H1 (cell line): ENCODE data around the gene CD200. TPM values are rescaled to one million over a fixed set of nuclear protein-coding genes. Genes with fewer than 3 reads are reported as not detected.
A peak's percentile ranks its signal among the peaks of the same experiment; 100 is the strongest.

Source experiments
- CTCF ChIA-PET: fragments of 300-600 bp; sonication (Branson Sonifier 250); formaldehyde crosslinking; loops from one replicate; lab custom pipeline; 2021; ENCODE audit not compliant: partially characterized antibody; lab: Charles Lee
- POLR2A ChIA-PET: fragments of 300-600 bp; sonication (Branson Sonifier 250); formaldehyde crosslinking; loops from one replicate; lab custom pipeline; 2021; ENCODE audit warnings: inconsistent platforms; ENCODE audit not compliant: partially characterized antibody; lab: Charles Lee
- DNase-seq, 2 experiments: peaks; one replicate each; pipeline versions ENCODE4 v3.0.0 to v3.0.0-alpha.2; 2010 to 2022; ENCODE audit warnings: low spot score in 2 of 2, low read depth in 1 of 2, mixed read lengths in 1 of 2
- FAIRE-seq: peaks from 2 replicates; lab custom pipeline; 2011; peaks lifted over from hg19 to GRCh38; lab: Jason Lieb, UNC
- H2AFZ ChIP-seq: 2 replicates; pipeline ENCODE4 v1.8.1; 2012; ENCODE audit warnings: low read length, inconsistent platforms
- H2AK5ac ChIP-seq: 2 replicates; pipeline ENCODE4 v1.6.1; 2013; ENCODE audit warnings: low read depth, low read length
- H2BK120ac ChIP-seq: replicated peaks from 2 replicates; pipeline ENCODE3; 2013; ENCODE audit warnings: low read depth, low read length, inconsistent platforms
- H2BK12ac ChIP-seq: 2 replicates; pipeline ENCODE4 v1.6.1; 2013; ENCODE audit warnings: low read depth, low read length
- H2BK15ac ChIP-seq: 2 replicates; pipeline ENCODE4 v1.6.1; 2013; ENCODE audit warnings: low read length
- H2BK20ac ChIP-seq: 2 replicates; pipeline ENCODE4 v1.6.1; 2013; ENCODE audit warnings: low read length
- H2BK5ac ChIP-seq: 2 replicates; pipeline ENCODE4 v1.6.1; 2013; ENCODE audit warnings: low read depth, low read length
- H3K14ac ChIP-seq: 2 replicates; pipeline ENCODE4 v1.6.1; 2013; ENCODE audit warnings: inconsistent platforms; ENCODE audit not compliant: insufficient read length
- H3K18ac ChIP-seq: 2 replicates; pipeline ENCODE4 v1.6.1; 2013; ENCODE audit warnings: low read length; ENCODE audit errors: extremely low read depth
- H3K23ac ChIP-seq: 2 replicates; pipeline ENCODE4 v1.6.1; 2013; ENCODE audit warnings: inconsistent platforms; ENCODE audit not compliant: insufficient read length
- H3K23me2 ChIP-seq: 2 replicates; pipeline ENCODE4 v1.6.1; 2013; ENCODE audit warnings: low read depth, low read length
- H3K27ac ChIP-seq: 2 replicates; pipeline ENCODE4 v1.6.1; 2011; ENCODE audit warnings: low read depth, low read length, inconsistent platforms
- H3K27me3 ChIP-seq, 4 experiments: replicated peaks in 1 of 4; 1 replicate in 1 of 4; 2 replicates in 3 of 4; pipeline versions ENCODE4 v1.6.1 to v1.8.1; 2011 to 2013; ENCODE audit warnings: low read length in 3 of 4, mild to moderate bottlenecking in 3 of 4, inconsistent platforms in 2 of 4, mixed read lengths in 2 of 4, moderate library complexity in 1 of 4; ENCODE audit not compliant: control insufficient read depth in 3 of 4, insufficient read depth in 3 of 4; ENCODE audit errors: extremely low read depth in 1 of 4
- H3K36me3 ChIP-seq, 4 experiments: 2 replicates each; pipeline versions ENCODE4 v1.6.1 to v1.8.1; 2011 to 2013; ENCODE audit warnings: mild to moderate bottlenecking in 4 of 4, low read length in 3 of 4, moderate library complexity in 2 of 4, control low read depth in 1 of 4, inconsistent platforms in 1 of 4; ENCODE audit not compliant: insufficient read depth in 4 of 4, control insufficient read depth in 2 of 4
- H3K4ac ChIP-seq: replicated peaks from 2 replicates; pipeline ENCODE3; 2013; ENCODE audit warnings: low read length, low read depth, mixed read lengths, inconsistent platforms; ENCODE audit not compliant: insufficient read length
- H3K4me1 ChIP-seq, 4 experiments: replicated peaks in 1 of 4; 1 replicate in 1 of 4; 2 replicates in 3 of 4; pipeline versions ENCODE4 v1.6.1 to v1.8.1; 2011 to 2013; ENCODE audit warnings: low read length in 3 of 4, inconsistent platforms in 2 of 4, mixed read lengths in 1 of 4; ENCODE audit not compliant: insufficient read depth in 4 of 4, control insufficient read depth in 3 of 4
- H3K4me2 ChIP-seq, 2 experiments: 2 replicates each; pipeline versions ENCODE4 v1.6.1 to v1.8.1; 2011 to 2013; ENCODE audit warnings: low read depth in 2 of 2, low read length in 2 of 2, control low read depth in 1 of 2, inconsistent platforms in 1 of 2, mild to moderate bottlenecking in 1 of 2; ENCODE audit not compliant: insufficient read depth in 1 of 2
- H3K4me3 ChIP-seq, 4 experiments: fragments of 200-600, 300-600 bp in 1 of 4; sonication (generic), shearing (Covaris generic), sonication (Bioruptor Twin) in 1 of 4; 2 replicates each; pipeline versions ENCODE4 v1.5.1 to v1.8.1; 2011 to 2016; ENCODE audit warnings: low read length in 4 of 4, low read depth in 3 of 4, control low read depth in 2 of 4, inconsistent platforms in 2 of 4, mild to moderate bottlenecking in 2 of 4, mixed read lengths in 1 of 4, moderate library complexity in 1 of 4; ENCODE audit not compliant: insufficient read depth in 2 of 4; ENCODE audit errors: extremely low read depth in 1 of 4
- H3K56ac ChIP-seq: replicated peaks from 2 replicates; pipeline ENCODE3; 2013; ENCODE audit warnings: low read depth, mild to moderate bottlenecking, mixed read lengths, low read length, inconsistent platforms; ENCODE audit not compliant: insufficient read length
- H3K79me1 ChIP-seq: 2 replicates; pipeline ENCODE4 v1.6.1; 2013; ENCODE audit warnings: low read depth, low read length, control low read depth
- H3K79me2 ChIP-seq, 2 experiments: 2 replicates each; pipeline versions ENCODE4 v1.6.1 to v1.8.1; 2012 to 2013; ENCODE audit warnings: low read length in 2 of 2, mild to moderate bottlenecking in 2 of 2, inconsistent platforms in 1 of 2; ENCODE audit not compliant: insufficient read depth in 2 of 2, control insufficient read depth in 1 of 2
- H3K9ac ChIP-seq, 4 experiments: replicated peaks in 1 of 4; 1 replicate in 1 of 4; 2 replicates in 3 of 4; pipeline versions ENCODE4 v1.6.1 to v1.8.1; 2011 to 2013; ENCODE audit warnings: low read depth in 3 of 4, low read length in 3 of 4, control low read depth in 2 of 4, mild to moderate bottlenecking in 2 of 4, moderate library complexity in 2 of 4, inconsistent platforms in 1 of 4; ENCODE audit errors: extremely low read depth in 1 of 4
- H3K9me3 ChIP-seq, 2 experiments: 2 replicates each; pipeline versions ENCODE4 v1.6.1 to v1.8.1; 2012 to 2013; ENCODE audit warnings: mild to moderate bottlenecking in 2 of 2, moderate library complexity in 2 of 2, control low read depth in 1 of 2, inconsistent platforms in 1 of 2, low read depth in 1 of 2, low read length in 1 of 2, mixed read lengths in 1 of 2; ENCODE audit not compliant: insufficient read depth in 2 of 2
- H4K20me1 ChIP-seq, 2 experiments: replicated peaks in 1 of 2; 2 replicates each; pipeline versions ENCODE3 to v1.8.1; 2011 to 2013; ENCODE audit warnings: inconsistent platforms in 2 of 2, low read length in 2 of 2, mild to moderate bottlenecking in 1 of 2; ENCODE audit not compliant: insufficient read depth in 2 of 2, control insufficient read depth in 1 of 2
- H4K5ac ChIP-seq: 2 replicates; pipeline ENCODE4 v1.6.1; 2013; ENCODE audit warnings: low read length, low read depth, mixed read lengths, inconsistent platforms; ENCODE audit not compliant: insufficient read length
- H4K8ac ChIP-seq: 2 replicates; pipeline ENCODE4 v1.8.0; 2013; ENCODE audit warnings: mild to moderate bottlenecking, moderate library complexity, low read length, inconsistent platforms; ENCODE audit not compliant: insufficient read depth; ENCODE audit errors: extremely low read depth
- H4K91ac ChIP-seq: replicated peaks from 2 replicates; pipeline ENCODE3; 2013; ENCODE audit warnings: low read length, mixed read lengths, inconsistent platforms; ENCODE audit not compliant: insufficient read length
- CBX8 ChIP-seq: fragments of 300-800, 300-1000 bp; sonication (generic); IDR thresholded peaks from 2 replicates; pipeline ENCODE4 v1.7.1; 2016; ENCODE audit warnings: low read depth, low read length, borderline replicate concordance
- CHD1 ChIP-seq: IDR thresholded peaks from 2 replicates; pipeline ENCODE4 v1.6.1; 2012; ENCODE audit warnings: low read depth, low read length, improper control_type of control experiment
- CREB1 ChIP-seq: IDR thresholded peaks from 2 replicates; pipeline ENCODE4 v1.6.1; 2012; ENCODE audit warnings: inconsistent platforms
- E2F6 ChIP-seq: IDR thresholded peaks from 2 replicates; pipeline ENCODE4 v1.6.1; 2012; ENCODE audit warnings: inconsistent platforms
- EZH2 ChIP-seq: fragments of 200-600 bp; sonication (generic); IDR thresholded peaks from 2 replicates; pipeline ENCODE4 v1.7.1; 2012; ENCODE audit warnings: low read depth, mild to moderate bottlenecking, moderate library complexity, low read length, inconsistent platforms; ENCODE audit not compliant: severe bottlenecking
- FOSL1 ChIP-seq: IDR thresholded peaks from 2 replicates; pipeline ENCODE4 v1.6.1; 2011; ENCODE audit warnings: mild to moderate bottlenecking, low read depth, low read length, moderate library complexity; ENCODE audit not compliant: insufficient read depth
- GTF2F1 ChIP-seq: IDR thresholded peaks from 2 replicates; pipeline ENCODE4 v1.6.1; 2012; ENCODE audit warnings: low read depth, low read length, improper control_type of control experiment, borderline replicate concordance
- KDM5A ChIP-seq: fragments of 200-600 bp; IDR thresholded peaks from 2 replicates; pipeline ENCODE4 v1.7.1; 2012; ENCODE audit warnings: mild to moderate bottlenecking, low read length, inconsistent platforms, mixed read lengths
- RFX5 ChIP-seq: IDR thresholded peaks from 2 replicates; pipeline ENCODE4 v1.6.1; 2011; ENCODE audit warnings: low read depth, low read length, improper control_type of control experiment, borderline replicate concordance
- SUZ12 ChIP-seq: fragments of 200-600 bp; sonication (generic); IDR thresholded peaks from 2 replicates; pipeline ENCODE4 v1.6.1; 2012; ENCODE audit warnings: mild to moderate bottlenecking, inconsistent platforms, low read length, moderate library complexity, mixed read lengths
- WGBS, 2 experiments: shearing (Covaris generic) in 1 of 2; methylation state at CpG; one replicate each; pipeline versions ENCODE4 v1.1.6 to v1.1.7; 2013 to 2015; ENCODE audit warnings: low lambda C conversion rate in 2 of 2, mixed read lengths in 2 of 2, inconsistent platforms in 1 of 2, low coverage in 1 of 2, missing lambda C conversion rate in 1 of 2; ENCODE audit not compliant: insufficient replicate concordance in 2 of 2, insufficient coverage in 1 of 2, insufficient read length in 1 of 2; ENCODE audit errors: extremely low coverage in 1 of 2, missing lambda C conversion rate in 1 of 2; 5-methylcytosine and 5-hydroxymethylcytosine counted together
- polyA plus RNA-seq, 7 experiments: library from polyadenylated mRNA; depleted of rRNA in 3 of 7; stranded (reverse) in 5 of 7; unstranded in 2 of 7; fragments of >200 nt in 5 of 7; fragments of 200-250 nt in 2 of 7; gene quantifications; 1 replicate in 5 of 7; 2 replicates in 1 of 7; 4 replicates in 1 of 7; pipeline versions ENCODE4 v1.2.1 to v1.2.3, GENCODE V29; 2011 to 2013; ENCODE audit warnings: missing spikeins in 2 of 7, mixed read lengths in 2 of 7
- total RNA-seq: library from RNA; stranded (reverse); fragmentation: NEBNext Ultra II Directional; extraction: Animal tissue kit (Norgen Biotek cat#: 25700); gene quantifications from 2 replicates; pipeline ENCODE4 v1.2.1, GENCODE V29; 2021
- TF ChIP-seq, protein P1 (sequence below): IDR thresholded peaks from 2 replicates; pipeline ENCODE4 v1.6.1; 2011; ENCODE audit warnings: low read depth, mild to moderate bottlenecking, low read length; ENCODE audit not compliant: insufficient read depth

Gene CD200
- total and polyA plus RNA-seq, 2 of the 8 experiments (the other 6 are each of a cell fraction or from before 2014, with no cell fraction given) = 45.8 to 50.2 TPM

DNA sequence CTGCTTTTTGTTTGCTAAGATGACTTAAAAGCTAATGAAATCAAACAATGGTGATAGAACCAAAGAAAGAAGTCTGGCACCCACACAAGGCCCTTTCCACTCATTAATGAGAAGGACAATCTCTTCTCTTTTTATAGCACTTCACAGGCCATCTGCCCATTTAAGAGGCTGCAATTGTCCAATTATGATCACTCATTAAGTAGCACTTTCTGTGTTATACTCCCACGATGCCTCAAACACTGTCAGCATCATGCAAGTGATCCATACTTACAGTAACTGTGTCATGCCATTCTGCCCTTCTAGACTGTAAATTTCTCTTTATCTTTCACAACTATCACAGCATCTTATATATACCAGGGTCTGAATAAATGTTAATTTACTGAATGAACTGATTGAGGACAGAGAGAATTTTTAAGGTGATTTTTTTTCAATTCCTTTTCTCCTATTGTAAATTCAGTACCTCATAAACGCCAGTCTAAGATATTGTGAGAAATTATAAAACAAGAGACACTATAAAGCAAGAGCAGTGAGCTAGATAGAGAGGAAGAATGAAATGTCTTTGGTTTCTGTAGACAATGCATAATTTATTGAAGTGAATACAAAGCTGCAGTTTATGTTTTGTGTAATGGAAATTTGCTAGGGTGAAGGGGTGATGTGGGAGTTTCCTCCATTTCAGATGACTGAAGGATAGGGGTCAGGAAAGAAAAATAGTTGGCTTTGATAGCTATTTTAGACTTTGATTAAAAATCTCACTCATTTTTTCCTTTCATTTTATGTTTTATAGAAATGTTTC lies 17.3 kb downstream of the CD200 start:
- Histone ChIP-seq H3K14ac (no peak overlapping the region), H3K27ac (no peak overlapping the region), H3K4me3 (no peak overlapping the region), H4K91ac (no peak overlapping the region), H4K20me1 (no peaks in the 10 kb centered on the region), H2BK12ac (no peak overlapping the region), H3K18ac (no peak overlapping the region), H2BK5ac (no peak overlapping the region), H3K23ac (no peak overlapping the region), H3K9me3 (no peaks in the 10 kb centered on the region), H3K4ac (no peak overlapping the region), H4K5ac (no peak overlapping the region), H2BK120ac (no peak overlapping the region), H4K8ac (no peak overlapping the region), H3K79me1 (peaks cover 3% of the 10 kb centered on the region; the same call in 1 of the 2 replicates), H3K4me2 (no peak overlapping the region), H3K27me3 (no peaks in the 10 kb centered on the region), H2BK15ac (no peak overlapping the region), H3K79me2 (peaks cover 0 to 48% of the 10 kb centered on the region in 2 experiments; a peak in 3 of 4 replicates), H2AFZ (no peak overlapping the region), H2BK20ac (no peak overlapping the region), H3K4me1 (peaks cover 2 to 29% (median 22%) of the 10 kb centered on the region in 4 experiments), H3K23me2 (no peaks in the 10 kb centered on the region), H2AK5ac (no peak overlapping the region), H3K9ac (peak overlapping the region in 1 of 4 experiments; percentile 34; a peak in 1 of 7 replicates), H3K36me3 (peaks cover 21 to 69% (median 44%) of the 10 kb centered on the region in 4 experiments), H3K56ac (no peak overlapping the region)
- 88% methylated on average over 2 of the region's 2 CpGs; no CpG with 5 or more reads in 1 of the 2 experiments for WGBS, 2 experiments
- DNase-seq (no peak), FAIRE-seq (peak; percentile 13)
- CTCF ChIA-PET = interaction anchor here (0.7 to 2.2 kb wide), 6 partner anchors 14 to 212 kb away, joined by 3 to 6 read pairs (median 3); partner anchors contain the start of gene SLC9C1
- POLR2A ChIA-PET = interaction anchor here (3.3 kb wide), 2 partner anchors 12 to 17 kb away, joined by 23 to 29 read pairs; partner anchors contain the start of gene CD200
- TF ChIP-seq CREB1 = no peak
- TF ChIP-seq E2F6 = no peak
- no peak for TF ChIP-seq SUZ12
- no peak for TF ChIP-seq CBX8
- TF ChIP-seq KDM5A = no peak
- no peak for TF ChIP-seq FOSL1
- TF ChIP-seq, protein P1, sequence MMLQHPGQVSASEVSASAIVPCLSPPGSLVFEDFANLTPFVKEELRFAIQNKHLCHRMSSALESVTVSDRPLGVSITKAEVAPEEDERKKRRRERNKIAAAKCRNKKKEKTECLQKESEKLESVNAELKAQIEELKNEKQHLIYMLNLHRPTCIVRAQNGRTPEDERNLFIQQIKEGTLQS = no peak
- TF ChIP-seq EZH2 = no peak
- no peak for TF ChIP-seq GTF2F1
- TF ChIP-seq CHD1 = no peak
- TF ChIP-seq RFX5 = no peak
